ENCODE results near the gene ALDH5A1.
A peak's percentile ranks its signal among the peaks of the same experiment; 100 is the strongest.

The ALDH5A1 gene

DNA sequence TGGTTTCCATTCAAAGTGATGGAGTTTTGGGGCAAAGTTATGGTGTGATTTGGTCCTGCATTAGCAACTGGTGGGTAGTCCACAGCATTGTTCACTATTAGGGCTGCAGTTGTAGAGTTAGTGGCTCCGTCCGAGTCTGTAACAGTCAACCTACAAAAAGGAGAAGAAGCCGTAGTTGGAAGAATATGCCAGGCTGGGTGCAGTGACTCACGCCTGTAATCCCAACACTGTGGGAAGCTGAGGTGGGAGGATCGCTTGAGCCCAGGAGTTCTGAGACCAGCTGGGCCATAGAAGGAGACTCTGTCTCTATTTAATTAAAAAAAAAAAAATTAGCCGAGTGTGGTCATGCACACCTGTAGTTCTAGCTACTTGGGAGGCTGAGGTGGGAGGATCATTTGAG, 81.7 kb downstream of the ALDH5A1 start:
- no peak for DNase-seq

- DNase-seq, result peak; percentile 67
Measured at GRCh38 chr6:24581084-24581669, 86.4 kb downstream of the ALDH5A1 start.

DNA sequence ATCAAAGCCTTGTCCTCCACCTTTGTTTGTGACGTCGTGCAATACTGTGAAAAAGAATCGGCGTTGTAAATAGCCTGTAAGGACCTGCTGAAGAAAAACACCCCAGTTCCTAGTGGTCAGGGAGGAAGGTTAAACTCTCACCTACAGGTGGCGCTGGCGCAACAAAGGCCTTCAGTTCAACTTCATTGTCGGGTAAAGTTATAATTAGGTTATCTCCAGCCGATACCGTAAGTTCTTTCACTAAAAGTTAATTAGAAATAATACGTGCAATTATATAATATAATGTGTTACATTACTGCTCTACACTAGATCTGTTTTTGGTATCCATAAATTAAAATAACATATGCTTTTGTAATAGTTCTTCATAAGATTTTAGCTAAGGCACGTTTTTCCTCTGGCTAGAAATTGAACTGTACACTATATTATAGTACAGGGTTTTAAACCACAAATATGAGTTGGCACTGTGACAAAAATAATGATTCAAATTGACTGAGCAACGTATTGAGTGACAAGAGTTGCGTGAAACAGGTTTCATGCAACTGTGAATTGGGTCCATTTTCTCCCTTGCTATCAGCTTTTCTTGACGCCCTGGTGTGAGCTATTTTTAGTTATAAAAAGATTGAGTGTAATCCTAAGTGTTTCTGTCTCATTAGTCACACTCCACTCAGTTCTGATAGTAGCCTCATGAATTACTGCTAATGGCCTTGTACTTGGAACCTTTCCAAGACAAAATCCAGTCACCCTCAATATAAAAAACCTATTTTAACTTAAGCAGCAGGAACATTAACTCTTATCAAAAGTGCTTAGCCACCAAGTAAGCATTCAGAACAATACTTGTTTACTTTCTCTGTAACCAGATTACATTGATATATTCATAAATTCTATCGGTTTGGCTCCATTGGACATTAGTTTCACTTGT, 89.0 kb downstream of the ALDH5A1 start:
- DNase-seq, result peak; percentile 58

- no peak for DNase-seq
Measured at GRCh38 chr6:24584382-24584720, 89.6 kb downstream of the ALDH5A1 start.
